Neural progenitor cell (in vitro differentiated cells): ENCODE results near the gene IFIT2.
"Not testable (repeated sequence)": the region's sequence is repeated elsewhere in the genome, so short reads cannot be mapped to it uniquely, and the experiment has no call there.

Source experiments
- CTCF ChIP-seq: fragments of 200-600 bp; sonication (generic); IDR thresholded peaks from 2 replicates; pipeline ENCODE4 v1.5.1; 2017; ENCODE audit warnings: antibody characterized with exemption, mild to moderate bottlenecking
- EZH2 ChIP-seq: fragments of 200-600 bp; sonication (generic); IDR thresholded peaks from 2 replicates; pipeline ENCODE4 v1.6.1; 2017; ENCODE audit warnings: antibody characterized with exemption, mild to moderate bottlenecking, moderate library complexity
- EZH2phosphoT487 ChIP-seq: fragments of 200-600 bp; sonication (generic); IDR thresholded peaks from 2 replicates; pipeline ENCODE4 v1.6.1; 2017; ENCODE audit warnings: antibody characterized with exemption

- not testable (repeated sequence) for TF ChIP-seq CTCF, EZH2, EZH2phosphoT487
Observed at GRCh38 chr10:89331487-89332122, 29.8 kb downstream of the IFIT2 start.
